RCC 7860 (cell line): ENCODE results near the gene CACNA1G.

Experiments
- DNase-seq: peaks from one replicate; pipeline ENCODE4 v3.0.0-alpha.2; 2015; ENCODE audit warnings: low spot score
- FAIRE-seq: peaks from 2 replicates; lab custom pipeline; 2012; peaks lifted over from hg19 to GRCh38; lab: Jason Lieb, UNC

Gene CACNA1G

DNA sequence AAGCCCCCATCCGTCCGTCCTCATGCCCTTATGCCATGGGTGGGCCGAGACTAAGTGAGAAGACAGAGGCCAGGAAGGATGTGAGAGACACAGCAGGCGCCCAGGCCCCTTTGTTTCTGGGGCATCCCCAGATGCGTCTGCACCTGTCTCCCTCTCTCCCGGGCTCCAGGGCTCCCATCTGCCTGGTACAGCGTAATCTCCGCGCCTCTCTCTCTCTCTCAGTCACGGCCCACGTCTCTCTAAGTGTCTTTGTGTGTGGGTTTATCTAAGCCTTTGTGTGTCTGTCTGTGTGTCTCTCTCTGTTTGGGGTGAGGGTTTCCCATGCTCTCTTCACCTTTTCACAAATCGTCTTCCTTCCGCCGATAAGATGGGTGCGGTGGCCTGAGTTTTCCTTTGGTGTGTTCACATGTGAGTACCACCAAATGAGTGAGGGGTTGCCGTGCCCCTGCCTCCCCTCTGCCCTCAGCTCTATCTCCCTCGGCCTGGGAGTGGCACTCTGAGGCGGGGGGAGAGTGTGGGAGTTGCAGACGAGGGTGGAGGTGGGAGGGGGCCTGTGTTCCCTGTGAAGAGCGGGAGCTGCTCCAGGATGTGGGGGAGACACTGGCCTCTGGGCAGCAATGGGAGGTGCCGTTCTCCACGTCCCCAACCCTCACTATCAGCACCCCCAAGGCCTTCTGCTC is 48.3 kb downstream of the CACNA1G start:
- no peak for FAIRE-seq
- DNase-seq = no peak

DNA sequence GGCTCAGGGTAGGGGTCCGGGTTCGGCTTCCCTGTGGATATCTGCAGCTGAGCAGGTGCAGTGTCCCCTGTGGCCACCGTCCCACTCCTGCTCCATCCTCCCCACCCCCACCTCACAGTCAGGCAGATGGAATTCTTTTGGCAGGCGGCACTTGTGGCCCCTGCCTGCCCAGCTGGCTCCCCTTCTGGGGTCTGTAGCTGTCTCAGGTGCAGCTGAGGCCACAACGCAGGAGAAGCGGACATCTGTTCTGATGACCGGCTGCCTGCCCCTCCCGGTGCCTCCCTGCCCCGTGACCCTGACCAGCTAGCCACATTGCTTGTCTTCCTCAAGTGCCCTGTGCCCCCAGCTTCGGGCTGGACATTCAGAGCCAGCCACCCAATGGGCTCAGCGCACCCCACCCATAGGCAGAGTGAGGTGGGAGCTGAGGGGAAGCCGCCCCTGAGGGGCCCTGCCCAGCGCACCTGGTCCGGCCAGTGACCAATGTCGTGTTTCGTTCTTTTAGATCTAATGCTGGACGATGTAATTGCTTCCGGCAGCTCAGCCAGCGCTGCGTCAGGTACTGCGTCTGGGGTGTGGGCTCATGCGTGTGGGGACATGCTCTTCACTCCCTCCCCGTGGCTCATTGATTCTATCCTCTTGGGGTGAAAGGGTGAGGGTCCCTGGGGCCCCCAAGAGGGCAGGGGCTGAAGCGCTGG is 49.0 kb downstream of the CACNA1G start:
- no peak for FAIRE-seq
- DNase-seq = no peak

DNA sequence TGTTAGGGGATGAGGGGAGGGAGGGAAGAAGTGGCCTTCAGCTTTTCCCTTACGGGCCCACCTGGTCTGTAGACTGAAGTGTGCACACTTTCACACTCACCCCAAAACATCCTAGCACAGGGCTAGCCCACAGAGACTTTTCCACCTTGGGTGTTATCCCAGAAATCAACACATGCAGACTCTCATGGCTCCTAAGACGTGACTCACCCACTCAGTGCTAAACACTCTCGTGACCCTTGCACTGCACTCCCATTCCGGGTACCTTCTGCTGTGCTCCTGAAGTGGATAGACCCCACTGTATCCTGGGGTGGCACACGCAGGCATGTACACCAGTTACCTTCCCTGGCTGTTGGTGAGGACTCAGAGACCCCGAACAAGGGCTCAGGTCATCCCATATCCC is 51.1 kb downstream of the CACNA1G start:
- DNase-seq (no peak), FAIRE-seq (no peak)

DNA sequence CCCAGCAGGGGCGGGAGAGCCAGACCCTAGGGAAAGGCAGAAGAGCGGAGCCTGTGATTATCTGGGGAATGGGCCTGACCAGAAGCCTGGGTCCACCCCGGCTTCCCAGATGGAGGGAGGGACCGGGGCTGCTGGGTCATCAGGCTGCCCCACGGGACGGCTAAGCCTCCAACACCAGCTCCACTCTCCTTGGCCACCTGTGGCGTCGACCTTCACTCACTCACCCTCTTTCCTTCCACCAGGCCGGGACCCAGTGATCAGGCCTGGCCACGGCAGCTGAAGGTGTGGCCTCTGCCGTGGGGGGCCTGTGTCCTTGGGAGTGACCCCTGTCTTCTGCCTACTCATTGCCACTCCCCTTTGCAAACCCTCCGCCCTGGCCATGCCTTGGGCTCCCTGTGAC is 51.8 kb downstream of the CACNA1G start:
- FAIRE-seq = no peak
- no peak for DNase-seq

DNA sequence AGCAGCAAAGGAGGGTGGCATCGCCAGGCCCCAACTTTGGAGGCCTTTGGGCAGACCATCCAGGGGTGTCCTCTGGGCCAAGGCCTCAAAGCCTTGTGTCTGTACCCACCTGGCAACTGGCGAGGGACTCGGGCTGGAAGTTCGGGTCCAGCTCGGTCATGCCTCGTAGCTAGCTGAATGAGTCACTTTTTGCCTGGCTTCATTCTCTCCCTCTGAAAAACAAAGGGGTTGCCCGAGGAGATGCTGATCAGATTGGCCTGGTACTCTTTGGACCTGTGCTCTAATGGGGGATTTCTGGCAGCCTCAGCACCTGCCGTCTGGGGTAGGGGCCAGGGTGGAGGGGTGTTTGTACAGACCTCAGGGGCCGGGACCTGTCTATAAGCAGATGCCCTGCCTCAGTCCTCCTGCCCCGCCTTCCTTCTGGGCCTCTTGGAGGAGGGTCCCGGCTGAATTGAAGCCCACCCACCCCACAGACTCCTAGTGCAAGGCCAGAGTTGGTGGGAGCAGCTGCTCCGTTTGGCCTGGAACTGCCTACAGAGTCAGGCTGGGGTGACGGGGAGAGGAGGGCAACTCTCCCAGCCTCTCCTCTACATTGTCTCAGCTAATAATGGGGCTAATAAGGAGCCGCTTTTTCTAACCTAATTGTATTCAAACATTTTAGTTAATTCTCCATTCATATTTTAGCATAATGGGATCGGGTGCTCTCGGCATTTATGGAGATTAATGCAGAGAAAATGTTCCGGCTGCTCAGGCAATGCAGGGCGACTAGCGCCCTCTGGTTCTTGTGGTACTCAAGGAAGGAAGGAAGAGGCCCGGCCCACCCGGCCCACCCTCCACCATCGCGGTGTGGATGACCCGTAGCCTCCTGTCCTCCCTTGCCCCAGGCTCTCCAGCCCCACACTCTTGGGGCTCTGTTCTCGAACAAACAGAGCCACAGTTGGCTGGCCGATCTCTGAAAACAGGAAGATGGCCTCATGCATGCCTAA is 52.8 kb downstream of the CACNA1G start:
- FAIRE-seq (no peak), DNase-seq (no peak)

DNA sequence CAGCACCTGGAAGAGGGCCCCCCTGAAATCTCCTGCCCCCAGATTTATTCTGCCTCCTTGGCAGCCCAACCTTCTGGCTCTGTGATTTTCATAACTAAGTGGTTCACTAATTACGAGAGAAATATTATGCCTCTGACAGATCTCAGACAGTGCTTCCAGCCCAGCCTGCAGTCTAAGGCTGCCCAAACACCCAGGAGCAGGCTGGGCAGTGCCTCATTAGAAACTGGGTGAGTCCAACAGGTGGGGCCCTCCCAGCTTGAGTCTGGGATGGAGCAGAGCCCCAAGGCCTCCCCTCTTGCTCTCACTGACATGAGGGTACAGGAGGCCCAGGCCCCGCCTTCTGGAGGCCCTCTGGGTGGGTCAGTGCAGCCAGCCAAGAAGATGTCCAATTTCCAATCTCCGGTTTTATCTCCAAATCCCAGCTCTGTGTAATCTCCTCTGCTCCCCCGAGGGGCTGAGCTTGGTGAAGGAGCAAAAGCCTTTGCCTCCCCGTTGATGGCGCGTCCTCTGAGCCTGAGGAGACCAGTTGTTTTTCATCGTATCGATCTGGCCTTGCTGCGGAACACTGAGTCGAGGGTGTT is 54.0 kb downstream of the CACNA1G start:
- FAIRE-seq (no peak), DNase-seq (no peak)

DNA sequence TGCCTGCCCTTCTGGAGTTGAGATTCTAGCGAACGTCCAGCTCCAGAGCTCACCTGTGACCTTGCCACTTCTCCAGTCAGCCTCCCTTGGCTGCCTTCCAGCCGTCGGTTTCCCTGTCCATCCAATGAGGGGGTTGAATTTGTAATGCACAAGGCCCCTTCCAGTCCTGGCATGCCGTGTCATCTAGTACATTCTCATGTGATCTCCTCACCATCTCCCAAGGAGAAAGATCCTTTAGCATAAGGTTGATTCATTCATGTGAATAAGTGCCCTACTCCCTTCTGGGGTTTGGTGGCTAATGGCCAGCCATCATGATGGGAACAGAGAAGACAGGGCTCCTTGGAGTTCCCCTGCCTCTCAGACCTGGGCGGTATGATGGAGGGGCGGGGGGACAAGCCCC is 55.3 kb downstream of the CACNA1G start:
- FAIRE-seq = no peak
- DNase-seq = peak; percentile 37

DNA sequence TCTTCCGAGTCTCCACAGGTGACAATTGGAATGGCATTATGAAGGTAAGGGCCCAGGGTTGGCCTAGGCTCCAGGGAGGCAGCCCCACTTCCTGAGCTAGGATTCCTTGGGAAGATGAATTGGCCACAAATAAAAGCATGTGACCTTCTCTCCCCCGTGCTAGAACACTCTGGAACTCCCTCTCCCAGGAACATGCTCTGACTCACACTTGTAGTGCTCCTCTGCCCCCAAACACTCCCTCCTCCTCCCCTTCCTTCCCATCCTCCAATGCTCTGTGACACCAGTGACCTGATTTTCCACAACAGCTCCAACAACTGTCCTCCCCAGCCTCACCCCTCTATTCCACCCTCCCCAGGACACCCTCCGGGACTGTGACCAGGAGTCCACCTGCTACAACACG is 57.8 kb downstream of the CACNA1G start:
- DNase-seq = peak; percentile 63

DNA sequence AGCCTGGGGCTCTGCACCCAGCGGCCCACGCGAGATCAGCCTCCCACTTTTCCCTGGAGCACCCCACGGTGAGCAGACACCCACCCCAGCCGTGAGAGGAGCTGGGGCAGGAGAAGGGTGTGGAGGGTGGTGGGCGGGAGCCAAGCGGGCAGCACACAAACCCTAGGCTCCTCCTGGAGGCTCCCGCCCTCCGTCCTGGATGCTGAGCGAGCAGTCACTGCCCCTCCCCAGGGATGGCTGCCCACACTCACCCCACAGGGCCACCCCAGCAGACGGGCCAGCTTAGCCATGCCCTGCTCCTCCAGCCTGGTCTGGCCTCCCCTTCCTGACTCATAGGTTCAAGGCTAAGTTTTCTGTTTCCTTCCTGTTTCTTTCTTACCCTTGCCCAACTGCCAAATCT is 58.4 kb downstream of the CACNA1G start:
- FAIRE-seq (no peak), DNase-seq (no peak)

More for the DNA sequence above, 57.8 kb downstream of the CACNA1G start:
- FAIRE-seq = no peak

DNA sequence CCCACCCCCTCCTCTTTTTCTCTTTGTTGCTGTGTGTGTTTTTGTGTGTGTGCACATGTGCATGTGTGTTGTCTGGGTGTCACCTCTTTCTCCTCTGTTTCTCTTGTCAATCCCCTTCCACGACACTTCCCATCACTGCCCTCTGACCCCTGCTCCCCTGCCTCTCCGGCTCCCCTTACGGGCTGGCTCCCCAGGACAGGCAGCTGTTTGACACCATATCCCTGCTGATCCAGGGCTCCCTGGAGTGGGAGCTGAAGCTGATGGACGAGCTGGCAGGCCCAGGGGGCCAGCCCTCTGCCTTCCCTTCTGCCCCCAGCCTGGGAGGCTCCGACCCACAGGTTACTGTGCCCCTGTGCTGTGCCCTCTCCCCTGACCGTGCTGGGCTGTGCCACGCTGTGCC is 59.0 kb downstream of the CACNA1G start:
- FAIRE-seq (no peak), DNase-seq (no peak)

DNA sequence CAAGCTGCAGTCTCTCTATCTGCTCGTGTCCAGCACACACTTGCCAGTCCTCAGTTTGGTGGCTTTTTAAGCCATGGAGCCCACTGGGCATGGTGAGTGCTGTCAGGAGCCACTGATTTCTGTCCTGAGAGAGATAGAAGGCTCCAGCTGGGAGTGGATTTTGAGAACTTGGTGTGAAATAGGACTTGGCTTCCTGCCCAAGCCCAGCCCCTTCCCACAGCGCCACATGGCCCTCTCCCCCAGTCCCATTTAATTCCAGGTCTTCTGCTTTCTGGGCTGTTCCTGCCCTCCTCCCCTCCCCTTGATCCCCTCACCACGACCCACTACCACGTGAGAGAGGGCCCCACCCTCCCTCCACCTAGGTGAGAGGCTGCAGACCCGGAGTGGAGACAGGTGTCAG is 59.7 kb downstream of the CACNA1G start:
- no peak for FAIRE-seq
- no peak for DNase-seq

DNA sequence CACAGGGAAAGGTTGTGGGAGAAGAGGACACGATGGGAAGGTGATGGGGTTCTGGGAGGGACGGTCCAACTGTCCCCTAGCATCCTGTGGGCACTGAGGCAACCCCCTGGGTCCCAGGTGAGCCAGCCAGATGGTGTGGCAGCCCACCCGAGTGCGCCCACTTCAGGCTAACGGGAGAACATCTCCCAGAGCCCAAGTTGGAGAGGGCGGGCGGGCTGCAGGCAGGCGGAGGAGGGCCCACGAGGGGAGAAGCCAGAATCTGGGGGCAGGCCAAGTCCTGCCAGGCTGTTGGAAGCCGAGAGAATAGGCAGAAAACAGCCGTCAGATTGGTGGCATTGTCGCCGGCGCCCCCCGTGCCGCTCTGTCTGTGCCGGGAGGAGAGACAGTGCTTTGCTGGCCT is 60.3 kb downstream of the CACNA1G start:
- FAIRE-seq = no peak

DNA sequence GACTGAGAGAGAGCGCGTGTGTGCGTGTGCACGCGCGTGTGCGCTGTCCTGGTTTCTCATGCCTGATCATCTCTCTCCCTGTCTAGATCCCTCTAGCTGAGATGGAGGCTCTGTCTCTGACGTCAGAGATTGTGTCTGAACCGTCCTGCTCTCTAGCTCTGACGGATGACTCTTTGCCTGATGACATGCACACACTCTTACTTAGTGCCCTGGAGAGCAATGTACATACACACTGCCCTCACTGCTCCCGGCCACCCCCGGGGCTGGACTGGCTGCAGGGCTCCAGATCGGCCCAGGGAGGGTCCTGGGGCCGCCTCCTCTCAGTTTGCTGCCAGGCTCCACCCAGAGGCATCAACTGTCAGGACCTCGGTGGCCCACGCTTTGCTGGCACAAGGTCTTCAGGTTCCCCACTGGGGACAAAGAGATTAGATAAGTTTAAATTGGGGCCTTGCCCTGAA is 61.1 kb downstream of the CACNA1G start:
- no peak for DNase-seq
- no peak for FAIRE-seq

More for the DNA sequence above, 60.3 kb downstream of the CACNA1G start:
- DNase-seq = no peak

DNA sequence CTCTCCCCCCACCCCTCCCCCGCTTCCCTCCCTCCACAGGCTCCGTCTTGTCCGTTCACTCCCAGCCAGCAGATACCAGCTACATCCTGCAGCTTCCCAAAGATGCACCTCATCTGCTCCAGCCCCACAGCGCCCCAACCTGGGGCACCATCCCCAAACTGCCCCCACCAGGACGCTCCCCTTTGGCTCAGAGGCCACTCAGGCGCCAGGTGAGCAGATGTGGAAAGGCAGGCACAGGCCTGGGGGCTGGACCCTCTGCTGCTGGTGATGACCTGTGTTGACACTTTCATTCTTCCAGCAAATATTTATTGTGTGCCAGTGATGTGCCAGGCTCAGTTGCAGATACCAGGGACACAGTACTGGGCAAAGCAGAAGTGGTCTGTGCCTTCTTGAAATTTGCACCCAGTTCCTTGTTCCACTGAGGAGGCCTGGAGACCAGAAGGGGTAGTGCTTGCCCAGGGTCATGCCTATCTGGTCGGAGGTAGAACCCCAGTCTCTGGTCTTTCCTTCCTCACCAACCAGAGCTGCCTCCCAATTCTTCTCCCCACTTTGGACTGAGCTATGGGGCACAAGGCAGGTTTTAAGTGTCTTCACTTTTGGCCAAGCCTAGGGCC is 63.9 kb downstream of the CACNA1G start:
- DNase-seq = no peak
- FAIRE-seq = no peak

DNA sequence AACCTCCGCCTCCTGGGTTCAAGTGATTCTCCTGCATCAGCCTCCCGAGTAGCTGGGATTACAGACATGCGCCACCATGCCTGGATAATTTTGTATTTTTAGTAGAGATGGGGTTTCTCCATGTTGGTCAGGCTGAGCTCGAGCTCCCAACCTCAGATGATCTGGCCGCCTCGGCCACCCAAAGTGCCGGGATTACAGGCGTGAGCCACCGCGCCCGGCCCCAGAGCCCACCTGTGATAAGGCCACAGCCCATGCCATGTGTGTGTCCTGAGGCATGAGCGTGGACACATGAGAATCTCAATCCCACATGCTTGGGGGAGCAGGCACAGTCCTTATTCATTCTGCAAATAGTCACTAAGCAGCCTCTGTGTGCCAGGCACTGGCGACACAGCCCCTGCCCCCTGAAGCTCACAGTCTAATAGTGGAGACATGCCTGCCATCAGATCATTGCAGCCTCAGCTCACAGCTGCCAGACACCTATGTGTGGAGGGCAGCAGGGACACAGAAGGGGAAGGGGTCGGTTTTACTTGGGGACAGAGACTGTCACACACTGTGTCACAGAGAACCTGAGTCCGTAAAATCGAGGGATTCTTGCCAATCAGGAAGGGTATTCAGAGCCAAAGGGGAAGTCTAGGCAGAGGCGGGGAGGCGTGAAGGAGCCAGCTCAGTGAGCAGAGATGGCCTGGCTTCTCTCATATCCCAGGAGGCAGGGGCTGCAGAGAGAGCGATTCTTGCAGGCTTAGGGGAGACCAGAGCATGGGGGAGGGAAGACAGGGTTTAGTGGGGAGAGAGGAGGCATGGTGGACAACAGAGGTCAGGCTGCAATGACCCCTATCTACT is 64.7 kb downstream of the CACNA1G start:
- FAIRE-seq (no peak), DNase-seq (no peak)

DNA sequence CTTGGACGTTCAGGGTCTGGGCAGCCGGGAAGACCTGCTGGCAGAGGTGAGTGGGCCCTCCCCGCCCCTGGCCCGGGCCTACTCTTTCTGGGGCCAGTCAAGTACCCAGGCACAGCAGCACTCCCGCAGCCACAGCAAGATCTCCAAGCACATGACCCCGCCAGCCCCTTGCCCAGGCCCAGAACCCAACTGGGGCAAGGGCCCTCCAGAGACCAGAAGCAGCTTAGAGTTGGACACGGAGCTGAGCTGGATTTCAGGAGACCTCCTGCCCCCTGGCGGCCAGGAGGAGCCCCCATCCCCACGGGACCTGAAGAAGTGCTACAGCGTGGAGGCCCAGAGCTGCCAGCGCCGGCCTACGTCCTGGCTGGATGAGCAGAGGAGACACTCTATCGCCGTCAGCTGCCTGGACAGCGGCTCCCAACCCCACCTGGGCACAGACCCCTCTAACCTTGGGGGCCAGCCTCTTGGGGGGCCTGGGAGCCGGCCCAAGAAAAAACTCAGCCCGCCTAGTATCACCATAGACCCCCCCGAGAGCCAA is 65.6 kb downstream of the CACNA1G start:
- DNase-seq (peak; percentile 31), FAIRE-seq (no peak)

DNA sequence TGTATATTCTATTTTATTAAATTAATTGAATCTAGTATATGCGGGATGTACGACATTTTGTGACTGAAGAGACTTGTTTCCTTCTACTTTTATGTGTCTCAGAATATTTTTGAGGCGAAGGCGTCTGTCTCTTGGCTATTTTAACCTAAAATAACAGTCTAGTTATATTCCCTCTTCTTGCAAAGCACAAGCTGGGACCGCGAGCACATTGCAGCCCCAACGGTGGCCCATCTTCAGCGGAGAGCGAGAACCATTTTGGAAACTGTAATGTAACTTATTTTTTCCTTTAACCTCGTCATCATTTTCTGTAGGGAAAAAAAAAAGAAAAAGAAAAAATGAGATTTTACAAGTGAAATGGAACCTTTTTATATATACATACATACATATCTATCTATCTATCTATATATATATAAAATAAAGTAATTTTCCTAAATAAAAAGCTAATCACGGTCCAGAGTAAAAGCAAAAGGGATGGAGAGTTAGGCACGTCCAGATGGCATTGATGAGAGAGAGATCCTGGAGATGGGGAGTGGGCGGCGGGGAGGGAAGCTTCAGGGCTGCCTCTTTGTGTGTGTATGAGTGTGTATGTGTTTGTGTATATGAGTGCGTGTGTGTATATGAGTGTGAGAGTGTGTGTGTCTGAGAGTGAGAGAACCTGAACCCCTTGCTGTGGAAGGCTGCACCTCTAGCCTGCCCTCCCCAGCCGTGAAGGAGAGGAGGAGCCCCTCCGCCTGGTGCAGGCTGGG is 66.7 kb downstream of the CACNA1G start:
- FAIRE-seq = no peak
- no peak for DNase-seq

DNA sequence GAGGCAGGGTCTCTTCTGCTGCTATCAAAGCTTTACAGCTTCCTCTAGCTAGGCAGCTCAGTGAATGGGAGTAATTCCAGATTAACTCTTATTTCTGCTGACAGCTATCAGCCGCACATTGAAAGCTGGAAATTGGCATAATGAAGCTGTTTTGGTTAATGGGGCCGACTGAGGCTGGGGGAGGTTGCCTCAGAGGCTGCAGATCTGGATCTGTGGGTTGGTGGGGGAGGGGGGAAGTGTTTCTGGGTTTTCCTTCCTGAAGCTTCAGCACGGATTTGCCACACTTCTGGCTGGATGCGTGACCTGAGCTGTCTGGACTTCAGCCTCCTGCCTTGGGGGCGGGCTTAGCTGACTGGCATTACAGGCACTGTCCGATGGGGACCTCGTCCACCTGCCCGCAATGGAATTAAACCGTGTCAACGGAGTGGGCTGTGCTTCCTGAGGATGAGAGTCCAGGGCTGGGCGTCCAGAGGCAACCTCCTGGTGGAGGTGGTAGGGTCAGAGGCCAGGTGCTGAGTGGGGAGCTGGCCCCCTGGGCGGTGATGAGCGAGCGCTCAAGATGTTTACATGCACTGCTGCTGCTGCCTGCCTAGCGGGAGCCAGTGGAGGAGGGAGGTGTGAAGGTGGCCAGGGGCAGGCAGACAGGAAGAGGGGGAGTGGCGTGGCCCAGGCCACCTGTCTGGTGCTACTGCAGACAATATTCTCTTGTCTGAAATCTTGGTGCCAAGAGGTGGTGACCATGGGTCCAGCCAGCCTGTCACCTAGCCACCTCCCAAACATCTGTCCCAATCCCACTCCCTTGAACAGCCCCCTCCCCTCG is 67.5 kb downstream of the CACNA1G start:
- FAIRE-seq = no peak

More for the DNA sequence above, 67.5 kb downstream of the CACNA1G start:
- DNase-seq = no peak
